Stimulated activated CD4-positive, alpha-beta T cell treated with anti-CD3 and anti-CD28 coated beads, Interleukin-12 subunit alpha, Interleukin-12 subunit beta, amount 100 ng/mL, for 48 hours (primary cell): Measurements from ENCODE around the gene ADGRL3.

Experiments
- DNase-seq, 3 donors: peaks; one replicate each; pipeline ENCODE4 v3.0.0-alpha.2; 2020; ENCODE audit warnings: low read depth in 2 of 3, low spot score in 1 of 3

The ADGRL3 gene

GRCh38 chr4:61540944-61541343, 340.8 kb downstream of the ADGRL3 start:
- DNase-seq = no peak

GRCh38 chr4:61541459-61541858, 341.3 kb downstream of the ADGRL3 start:
- no peak for DNase-seq

- no peak for DNase-seq
These were observed 343.9 kb downstream of the ADGRL3 start for GRCh38 chr4:61543976-61544375.

- no peak for DNase-seq
These were observed 345.9 kb downstream of the ADGRL3 start for GRCh38 chr4:61545902-61546480.

GRCh38 chr4:61549336-61549735, 349.2 kb downstream of the ADGRL3 start:
- DNase-seq = no peak

- DNase-seq = no peak
These were observed 353.5 kb downstream of the ADGRL3 start for GRCh38 chr4:61553557-61554125.

- no peak for DNase-seq
These were observed 355.7 kb downstream of the ADGRL3 start for GRCh38 chr4:61555789-61556188.

GRCh38 chr4:61556277-61556676, 356.2 kb downstream of the ADGRL3 start:
- DNase-seq = no peak

- DNase-seq = no peak
These were observed 359.3 kb downstream of the ADGRL3 start for GRCh38 chr4:61559396-61559795.

- DNase-seq = no peak
These were observed 360.9 kb downstream of the ADGRL3 start for GRCh38 chr4:61561028-61561427.

- no peak for DNase-seq
These were observed 371.8 kb downstream of the ADGRL3 start for GRCh38 chr4:61571761-61572559.

GRCh38 chr4:61575796-61576195, 375.7 kb downstream of the ADGRL3 start:
- DNase-seq = no peak

- DNase-seq = no peak
These were observed 379.7 kb downstream of the ADGRL3 start for GRCh38 chr4:61579786-61580185.

GRCh38 chr4:61580721-61581377, 380.7 kb downstream of the ADGRL3 start:
- DNase-seq = no peak

- DNase-seq = no peak
These were observed 383.6 kb downstream of the ADGRL3 start for GRCh38 chr4:61583696-61584095.

- DNase-seq = no peak
These were observed 388.7 kb downstream of the ADGRL3 start for GRCh38 chr4:61588621-61589402.

GRCh38 chr4:61590881-61591280, 390.8 kb downstream of the ADGRL3 start:
- DNase-seq = no peak

- no peak for DNase-seq
These were observed 396.6 kb downstream of the ADGRL3 start for GRCh38 chr4:61596606-61597340.

- DNase-seq = no peak
These were observed 403.0 kb downstream of the ADGRL3 start for GRCh38 chr4:61603086-61603485.

GRCh38 chr4:61604054-61604453, 403.9 kb downstream of the ADGRL3 start:
- DNase-seq = no peak

- DNase-seq = no peak
These were observed 405.9 kb downstream of the ADGRL3 start for GRCh38 chr4:61605984-61606383.
